GM11168 (cell line): Measurements from ENCODE around the gene CACNA1C.

Experiments used
- in situ Hi-C: fragments of 300-500 bp; cut with MboI; formaldehyde crosslinking; loops from one replicate; pipeline ENCODE4 v1.12.0; 2022; ENCODE audit warnings: low sequenced_read_pairs; ENCODE audit not compliant: unreplicated experiment

Gene CACNA1C

DNA sequence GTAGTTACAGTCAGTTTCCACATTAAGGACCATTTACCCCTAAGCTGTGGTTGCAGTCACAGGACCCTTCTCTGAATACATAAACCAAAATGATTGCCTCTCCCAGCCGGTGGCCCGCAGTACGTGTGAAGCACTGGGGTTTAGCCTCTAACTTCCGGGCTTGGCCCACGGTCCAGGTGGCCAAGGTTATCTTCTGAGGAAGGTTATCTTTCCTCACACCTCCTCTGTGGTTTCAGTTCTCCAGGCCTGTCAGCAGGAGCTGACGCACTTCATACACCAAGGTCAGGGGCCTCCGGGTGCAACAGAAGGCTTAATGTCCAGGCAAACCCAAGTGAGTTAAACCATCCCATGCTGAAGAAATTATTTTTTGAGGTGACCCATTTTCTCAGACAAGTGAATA is 451.0 kb downstream of the CACNA1C start:
- in situ Hi-C loops: no loop called here

DNA sequence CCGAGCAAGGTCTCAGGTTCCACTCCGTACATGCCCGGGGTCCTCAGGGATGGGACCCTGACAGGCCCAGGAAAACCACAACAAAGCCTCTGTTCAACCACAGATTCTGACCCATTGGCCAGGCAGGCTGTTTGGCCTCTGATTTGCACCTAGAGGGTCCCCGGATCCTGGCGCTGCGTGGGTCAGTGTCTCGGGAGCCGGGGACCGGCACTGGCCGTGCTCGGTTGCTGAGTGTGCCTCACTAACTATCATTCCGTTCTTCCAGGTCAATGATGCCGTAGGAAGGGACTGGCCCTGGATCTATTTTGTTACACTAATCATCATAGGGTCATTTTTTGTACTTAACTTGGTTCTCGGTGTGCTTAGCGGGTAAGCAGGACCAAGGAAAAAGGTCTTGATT is 451.8 kb downstream of the CACNA1C start:
- in situ Hi-C loops: no loop called here

DNA sequence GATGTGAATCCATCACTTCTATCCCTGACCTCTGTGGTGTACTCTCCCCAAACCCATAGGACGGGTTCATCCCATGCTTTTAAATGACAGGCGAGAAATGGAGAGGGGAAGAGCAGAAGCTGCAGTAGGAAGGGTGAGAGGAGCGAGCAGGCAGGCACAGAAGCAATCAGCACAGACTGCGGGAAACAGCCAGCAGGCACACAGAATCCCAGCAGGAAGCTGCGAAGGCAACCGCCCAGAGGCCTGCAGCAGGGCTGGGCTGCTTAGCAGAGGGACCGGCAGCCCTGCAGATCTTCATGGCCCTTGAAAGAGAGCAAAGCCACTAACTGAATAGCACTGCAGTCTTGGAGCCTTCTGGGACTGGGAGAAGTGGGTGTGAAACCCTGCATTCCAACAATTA is 455.0 kb downstream of the CACNA1C start:
- in situ Hi-C loops: no loop called here

DNA sequence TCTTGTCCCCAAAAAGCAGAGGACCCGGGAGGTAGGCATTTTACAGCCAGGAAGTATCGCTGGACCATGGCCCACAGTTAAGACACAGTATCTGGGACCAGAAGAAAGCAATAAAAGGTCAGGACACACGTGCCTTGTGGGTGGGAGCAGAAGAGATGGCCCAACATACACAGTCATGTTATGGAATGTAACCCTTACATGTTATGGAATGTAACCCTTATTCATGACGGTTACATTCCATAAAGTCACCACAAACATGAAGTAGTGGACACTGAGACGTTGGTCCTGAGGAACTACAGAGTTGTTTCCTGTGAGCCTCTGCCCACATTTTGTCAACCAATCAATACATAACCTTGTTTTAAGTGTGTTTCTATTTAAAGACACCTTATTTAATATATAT is 456.4 kb downstream of the CACNA1C start:
- in situ Hi-C loops: no loop called here

DNA sequence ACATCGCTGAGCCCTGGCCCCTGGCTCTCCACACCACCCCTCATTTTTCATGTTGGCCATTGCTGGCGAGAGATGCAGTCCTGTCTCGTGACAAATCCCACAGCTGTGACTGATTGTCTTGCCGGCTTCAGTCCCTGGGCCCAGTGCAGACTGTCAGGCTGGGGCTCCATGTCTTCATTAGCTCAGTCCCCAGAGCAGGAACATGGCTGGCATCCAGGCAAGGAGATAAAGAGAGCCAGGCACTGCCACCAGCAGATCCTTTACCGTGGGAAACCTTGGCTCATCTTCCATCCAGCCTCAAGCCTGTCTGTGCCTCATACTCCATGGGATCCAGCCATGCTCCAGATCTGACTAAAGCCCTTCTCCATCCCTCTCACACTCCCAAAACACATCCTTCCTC is 457.3 kb downstream of the CACNA1C start:
- in situ Hi-C loops: no loop called here

DNA sequence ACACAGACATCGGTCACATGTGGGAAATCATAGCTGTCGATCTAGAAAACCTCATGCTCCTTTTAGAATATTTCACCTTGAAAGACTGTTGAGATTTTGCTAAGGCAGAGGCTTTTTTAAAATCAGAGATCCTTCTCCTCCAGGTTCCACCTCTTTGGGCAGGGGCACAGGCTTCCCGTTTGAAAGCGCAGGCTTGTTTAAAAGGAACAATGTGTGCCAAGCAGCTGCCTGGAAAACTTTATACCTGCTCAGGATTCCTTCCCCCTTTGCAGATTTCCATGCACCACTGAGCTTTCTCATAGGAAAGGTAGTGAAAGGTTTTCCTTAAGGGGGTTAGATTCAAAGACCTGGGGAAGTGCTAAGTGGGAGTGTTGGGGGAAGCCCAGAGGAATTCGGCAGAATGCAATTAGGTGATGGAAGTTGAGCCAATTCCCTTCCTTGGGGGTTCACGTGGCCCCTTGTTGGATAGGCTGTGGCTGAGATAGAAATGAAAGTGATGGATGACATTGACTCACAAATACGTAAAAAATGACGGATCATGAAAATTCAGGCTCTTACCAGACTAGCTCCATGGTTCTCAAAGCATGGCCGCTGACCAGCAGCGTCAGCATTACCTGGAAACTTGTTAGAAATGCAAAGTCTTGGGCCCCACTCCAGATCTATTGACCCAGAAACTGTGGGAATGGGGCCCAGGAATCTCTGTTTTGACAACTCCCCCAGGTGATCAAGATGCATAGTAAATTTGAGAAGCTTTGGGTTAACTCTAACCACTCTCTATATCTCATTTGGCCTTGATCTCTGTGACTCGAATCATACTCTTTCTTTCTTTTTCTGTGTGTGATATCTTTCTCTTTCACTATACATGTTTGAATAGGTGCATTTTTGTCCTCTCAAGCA is 460.6 kb downstream of the CACNA1C start:
- in situ Hi-C loops: no loop called here

DNA sequence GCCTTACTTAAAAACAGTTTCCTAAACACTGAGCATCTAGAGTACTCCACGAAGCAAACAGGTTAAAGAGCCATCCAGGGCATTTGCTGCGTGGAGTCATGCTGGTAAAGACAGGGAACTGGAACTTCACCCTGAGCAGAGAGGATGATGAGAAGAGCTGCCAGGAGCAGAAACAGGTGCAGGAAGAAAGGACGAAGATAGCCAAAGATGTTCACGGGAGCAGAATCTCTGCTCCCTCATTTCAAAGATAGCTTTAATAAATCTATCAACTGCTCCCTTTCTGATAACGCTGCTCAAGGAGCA is 461.2 kb downstream of the CACNA1C start:
- in situ Hi-C loops: no loop called here

DNA sequence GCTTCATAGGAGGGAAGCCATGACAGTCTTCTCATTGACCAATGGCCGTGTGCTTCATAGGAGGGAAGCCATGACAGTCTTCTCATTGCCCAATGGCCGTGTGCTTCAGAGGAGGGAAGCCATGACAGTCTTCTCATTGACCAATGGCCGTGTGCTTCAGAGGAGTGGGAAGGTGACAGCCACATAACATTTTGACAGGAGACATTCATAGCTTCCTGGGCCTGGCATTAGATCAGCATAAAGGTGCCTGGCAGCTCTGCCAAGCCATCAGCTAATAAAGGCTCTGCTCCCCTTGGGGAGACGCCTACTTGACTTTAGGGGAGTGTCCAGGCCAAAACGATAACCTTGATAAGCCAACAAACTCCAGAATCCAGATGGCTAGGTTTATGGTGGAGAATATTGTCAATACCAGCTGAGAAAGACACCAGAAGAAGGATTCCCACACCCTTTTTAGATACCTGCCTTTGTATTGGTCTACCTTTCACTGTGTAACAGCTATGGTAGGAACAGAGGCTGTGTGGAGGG is 468.0 kb downstream of the CACNA1C start:
- in situ Hi-C loops: no loop called here

DNA sequence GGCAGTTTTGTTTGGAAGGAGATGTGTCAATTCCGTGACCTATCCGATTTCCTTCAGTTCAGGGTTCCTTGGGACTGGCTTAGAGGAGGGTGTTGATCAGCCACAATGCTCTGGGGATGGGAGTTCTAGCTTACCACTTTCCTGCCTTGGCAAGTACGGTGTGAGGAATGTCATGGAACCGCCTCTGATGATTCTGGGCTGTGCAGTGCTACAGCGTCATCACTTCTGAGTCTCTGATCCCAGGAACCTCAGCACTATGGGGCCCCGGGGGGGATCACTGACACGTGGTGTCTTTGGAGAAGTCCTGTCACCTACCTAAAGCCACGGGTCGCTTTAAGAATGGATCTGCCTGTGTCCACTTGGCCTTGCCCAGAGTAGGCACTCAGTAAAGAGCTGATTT is 470.5 kb downstream of the CACNA1C start:
- in situ Hi-C loops: no loop called here

DNA sequence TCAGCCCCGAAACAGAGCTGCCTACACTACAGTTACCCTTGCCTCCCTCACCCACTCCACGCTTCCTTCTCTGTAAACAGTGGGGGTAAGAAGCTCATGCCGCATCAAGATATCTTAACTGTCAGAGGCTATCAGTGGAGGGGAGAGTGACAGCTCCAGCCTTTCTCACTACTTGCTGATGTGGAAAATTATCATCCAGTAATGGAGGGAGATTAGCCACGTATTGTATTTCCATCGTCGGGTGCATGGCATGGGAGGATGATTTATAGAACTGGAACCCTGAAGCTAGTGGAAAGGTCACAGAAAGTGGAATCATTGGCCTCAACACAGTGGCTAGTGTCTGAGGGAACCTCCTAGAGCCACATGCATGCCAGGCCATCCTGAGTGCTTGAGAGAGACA is 471.1 kb downstream of the CACNA1C start:
- in situ Hi-C loops: no loop called here

DNA sequence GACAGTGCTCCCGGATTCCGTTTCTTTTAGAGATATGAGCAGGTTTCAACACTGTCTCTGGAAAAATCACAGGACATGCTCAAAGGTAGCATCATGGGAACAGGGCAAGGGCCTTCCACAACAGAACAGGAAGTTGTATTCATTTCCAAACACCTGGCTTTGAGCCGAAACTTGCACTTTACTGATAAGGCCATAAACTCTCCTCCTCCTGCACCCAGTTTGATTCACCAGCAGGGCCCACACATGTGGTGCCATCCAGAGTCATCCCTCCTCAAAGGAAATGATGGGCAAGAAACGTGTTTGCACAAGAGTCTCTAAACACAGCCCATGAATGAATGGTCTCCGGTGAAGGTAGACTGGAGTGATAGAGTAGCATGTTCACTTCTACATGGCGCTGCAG is 473.6 kb downstream of the CACNA1C start:
- in situ Hi-C loops: no loop called here

DNA sequence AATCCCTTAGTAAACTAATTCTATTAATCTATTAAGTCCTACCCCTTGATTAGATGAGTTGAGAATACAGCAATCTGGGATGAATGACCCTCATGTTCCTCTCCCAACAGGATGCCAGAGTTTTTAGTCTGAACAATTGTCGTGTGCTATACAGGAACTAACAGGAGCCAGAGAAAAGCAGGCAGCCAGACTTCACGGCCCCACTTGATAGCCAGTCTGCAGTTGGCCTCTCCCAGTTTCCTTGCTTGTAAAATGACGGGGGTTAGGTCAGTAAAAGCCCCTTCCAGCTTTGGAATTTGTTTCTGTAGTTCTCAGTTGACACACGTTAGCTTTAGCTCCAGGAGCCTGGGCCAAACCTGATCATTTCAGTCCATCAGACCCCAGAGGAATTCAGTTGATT is 475.2 kb downstream of the CACNA1C start:
- in situ Hi-C loops: no loop called here

DNA sequence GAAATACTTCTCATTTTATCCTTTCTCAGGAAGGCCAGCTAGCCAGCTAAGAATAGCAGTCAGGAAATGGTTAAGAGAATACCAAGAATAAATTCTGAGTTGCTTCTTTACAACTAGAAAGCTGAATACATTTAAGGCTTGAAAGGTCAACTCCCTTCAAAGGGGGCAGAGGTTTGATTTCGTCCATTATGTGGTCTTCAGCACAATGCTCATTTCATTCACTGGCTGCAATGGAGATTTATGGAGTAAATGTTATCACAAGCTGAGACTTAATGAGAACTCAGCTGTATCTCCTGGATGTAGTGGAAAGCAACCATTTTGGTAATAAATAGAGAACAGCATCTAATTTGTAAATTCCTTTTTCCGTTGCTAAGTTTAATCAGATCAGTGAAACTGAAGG is 477.0 kb downstream of the CACNA1C start:
- in situ Hi-C loops: no loop called here

DNA sequence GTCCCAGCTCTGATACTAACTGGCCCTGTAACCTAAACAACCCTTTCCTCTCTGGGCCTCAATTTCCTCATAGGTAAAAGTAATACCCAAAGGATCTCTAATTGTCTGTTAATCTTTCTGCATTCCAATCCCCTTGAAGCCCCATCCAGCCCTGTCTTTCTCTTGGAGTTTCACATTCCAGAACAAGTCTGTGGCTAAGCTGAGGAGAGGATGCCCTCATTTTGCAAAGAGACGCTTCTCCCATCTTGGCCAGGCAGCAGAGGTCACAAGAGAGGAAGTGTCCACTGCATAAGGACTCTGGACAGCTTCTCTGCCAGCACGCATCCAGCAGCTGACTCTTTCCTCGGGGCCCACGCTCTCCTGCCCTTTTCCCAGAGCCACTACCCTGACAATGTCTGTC is 478.6 kb downstream of the CACNA1C start:
- in situ Hi-C loops: no loop called here

DNA sequence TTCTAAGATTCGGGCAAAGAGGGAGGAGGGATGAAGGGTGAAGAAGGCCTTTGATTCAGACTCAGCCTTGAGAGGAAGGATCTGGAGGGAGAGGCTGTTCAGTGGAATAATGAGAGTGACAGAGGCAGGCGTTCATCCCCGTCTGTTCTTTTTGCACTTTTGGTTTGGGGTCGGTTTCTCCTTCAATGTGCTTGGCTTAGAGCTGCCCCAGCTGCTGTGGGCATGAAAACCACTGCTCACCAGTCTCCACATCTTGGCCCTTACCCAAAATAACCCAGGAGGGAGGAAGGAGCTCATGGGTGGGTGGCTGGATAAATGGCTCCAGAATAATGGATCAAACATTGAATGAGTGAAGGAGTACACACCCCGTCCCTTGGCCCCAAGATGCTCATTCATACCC is 480.2 kb downstream of the CACNA1C start:
- in situ Hi-C loops: no loop called here

DNA sequence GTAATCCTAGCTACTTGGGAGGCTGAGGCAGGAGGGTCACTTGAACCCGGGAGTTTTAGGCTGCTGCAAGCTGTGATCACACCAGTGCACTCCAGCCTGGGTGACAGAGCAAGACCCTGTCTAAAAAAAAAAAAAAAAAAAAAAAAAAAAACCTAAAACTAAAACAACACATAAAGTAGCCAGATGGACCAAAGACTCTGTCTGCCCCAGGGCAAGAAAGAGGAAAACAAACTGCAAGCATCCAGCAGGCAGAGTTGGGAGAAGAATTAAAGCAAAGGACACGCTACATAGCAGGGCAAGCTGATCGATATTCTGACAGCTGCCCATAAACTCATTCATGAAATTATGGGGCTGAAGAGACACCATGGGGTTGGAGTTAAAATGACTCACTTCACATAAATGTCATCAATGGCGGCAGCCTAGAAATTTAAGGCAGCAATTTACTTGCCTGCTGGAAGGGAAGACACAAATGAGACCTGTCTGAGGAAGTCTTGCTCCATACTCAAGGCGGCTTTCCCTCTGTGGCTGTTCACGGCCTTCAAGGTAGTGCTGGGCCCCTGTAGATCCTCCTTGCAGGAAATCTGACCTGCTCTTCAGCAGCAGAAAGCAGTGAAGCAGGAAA is 482.9 kb downstream of the CACNA1C start:
- in situ Hi-C loops: no loop called here

DNA sequence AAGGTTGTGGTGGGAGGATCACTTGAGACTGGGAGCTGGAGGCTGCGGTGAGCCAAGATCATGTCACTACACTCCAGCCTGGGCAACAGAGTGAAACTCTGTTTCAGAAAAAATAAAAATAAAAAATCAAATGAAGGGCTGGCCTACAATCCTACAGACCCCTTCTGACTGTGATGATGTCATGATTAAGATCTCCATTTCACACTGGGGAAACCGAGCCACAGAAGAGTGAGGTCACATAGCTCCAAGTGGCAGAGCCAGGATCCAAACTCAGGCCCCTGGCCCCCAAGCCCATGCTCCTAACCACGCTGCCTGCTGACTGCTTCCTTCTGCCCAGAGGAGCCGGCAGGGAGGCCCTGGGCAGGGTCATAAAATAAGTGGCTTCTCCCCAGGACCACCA is 483.9 kb downstream of the CACNA1C start:
- in situ Hi-C loops: no loop called here

DNA sequence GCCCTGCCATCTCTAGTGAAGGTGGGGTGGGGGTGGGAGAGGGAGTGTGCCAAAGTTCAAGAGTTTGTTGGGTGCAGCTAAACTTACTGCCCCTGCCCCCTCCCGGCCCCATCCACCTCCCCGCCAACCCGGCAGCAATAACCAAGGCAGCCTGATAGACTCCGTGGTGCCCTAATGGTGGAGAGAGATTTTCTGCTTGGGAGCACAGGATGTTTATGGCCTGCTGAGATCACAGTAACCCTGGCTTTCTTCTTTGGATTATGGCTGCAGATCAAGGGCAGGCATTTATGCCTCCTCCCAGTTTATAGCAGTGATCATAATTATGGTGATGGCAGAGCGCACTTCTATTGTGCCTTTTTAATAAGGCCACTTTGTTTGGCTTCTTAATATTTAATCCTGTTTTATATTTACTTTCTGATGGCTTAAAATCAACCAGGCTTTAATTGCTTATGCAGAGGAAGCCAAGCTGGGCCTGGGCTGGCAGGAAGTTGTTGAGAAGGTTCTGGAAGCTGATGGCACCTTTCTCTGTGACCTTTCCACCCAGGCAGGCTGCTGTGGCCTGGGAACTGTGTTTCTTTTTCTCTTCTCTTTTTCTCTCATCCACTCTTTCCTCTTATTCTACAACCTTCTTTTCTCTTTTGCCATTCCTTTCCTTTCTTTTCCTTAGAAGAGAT is 485.2 kb downstream of the CACNA1C start:
- in situ Hi-C loops: no loop called here

DNA sequence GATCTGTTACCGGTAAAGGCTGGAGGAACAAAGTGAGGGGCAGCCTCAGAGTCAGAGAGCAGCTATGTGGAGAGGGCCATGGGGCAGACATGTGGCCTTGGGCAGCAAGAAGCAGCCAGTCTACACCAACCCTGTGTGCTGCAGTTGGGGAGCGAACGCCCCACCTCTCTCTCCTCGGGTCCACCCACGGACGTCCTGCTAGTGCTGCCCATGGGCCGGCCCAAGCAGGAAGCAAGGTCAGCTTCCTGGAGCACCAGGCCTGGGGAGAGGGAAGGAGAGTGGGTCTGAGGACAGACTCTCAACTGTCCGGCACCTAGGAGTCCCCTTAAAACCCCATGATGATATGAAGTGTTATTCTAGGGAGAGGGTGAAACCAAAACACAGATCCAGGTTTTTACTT is 487.2 kb downstream of the CACNA1C start:
- in situ Hi-C loops: no loop called here

DNA sequence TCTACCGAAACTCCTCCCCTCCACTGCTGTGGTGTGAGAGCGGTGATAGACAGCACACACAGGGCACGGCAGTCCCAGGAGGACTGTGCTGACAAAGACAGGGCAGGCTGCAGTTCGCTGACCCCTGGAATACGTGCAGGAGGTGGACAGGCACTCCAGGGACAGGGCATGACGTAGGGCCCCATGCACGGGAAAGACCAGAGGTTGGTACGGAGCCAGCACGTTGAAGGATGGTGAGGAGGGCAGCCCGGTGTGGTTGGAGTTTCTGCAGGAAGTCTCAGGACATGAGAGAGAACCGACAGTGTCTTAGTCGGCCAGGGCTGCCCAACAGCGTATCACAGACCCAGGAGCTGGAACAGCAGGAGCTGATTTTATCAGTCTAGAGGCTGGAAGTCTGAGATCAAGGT is 487.8 kb downstream of the CACNA1C start:
- in situ Hi-C loops: no loop called here

DNA sequence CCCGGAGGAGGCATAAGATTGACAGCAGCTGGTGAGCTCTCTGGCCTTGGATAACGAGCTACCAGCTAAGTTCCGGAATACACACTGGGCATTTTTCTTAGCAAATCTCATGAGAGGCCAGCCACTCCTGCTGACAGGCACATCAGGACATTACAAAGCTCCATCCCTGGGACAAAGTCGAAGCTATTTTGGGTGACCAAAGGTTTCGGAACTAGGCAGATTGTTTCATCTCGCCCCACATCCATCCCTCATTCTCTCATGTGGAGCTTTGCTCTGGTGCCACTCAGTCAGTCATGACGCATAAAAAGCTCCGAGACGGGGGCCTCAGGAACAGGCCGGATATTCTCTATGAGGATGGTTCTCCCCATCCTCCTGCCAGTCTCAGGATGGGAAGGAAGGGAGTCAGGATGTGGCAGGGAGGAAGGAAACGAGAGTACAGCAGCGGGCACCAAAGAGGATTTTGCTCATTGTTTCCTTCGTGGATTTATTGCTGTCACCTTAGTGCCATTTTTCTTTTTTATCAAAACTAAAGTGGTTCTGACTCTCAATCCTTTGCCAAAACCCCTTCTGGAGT is 488.9 kb downstream of the CACNA1C start:
- in situ Hi-C loops: no loop called here
